ENCODE results near the gene TBCD.
"Not testable (repeated sequence)": the region's sequence is repeated elsewhere in the genome, so short reads cannot be mapped to it uniquely, and the experiment has no call there.

TBCD gene

GRCh38 chr17:82959990-82960418 lies 208.1 kb downstream of the TBCD start:
- Histone ChIP-seq H3K9ac (ENCODE audit: low read length) (no peak overlapping the region), H3K27me3 (ENCODE audit: control insufficient read depth in 1 of 2, insufficient read depth in 2 of 2, low read length in 2 of 2) (no peaks in the 10 kb centered on the region), H3K9me3 (ENCODE audit: low read length) (no peaks in the 10 kb centered on the region), H3K4me1 (ENCODE audit: insufficient read depth, low read length) (peaks cover 5% of the 10 kb centered on the region), H3K4me3 (ENCODE audit: low read depth in 1 of 2, low read length in 2 of 2) (no peak overlapping the region), H3K36me3 (ENCODE audit: insufficient read depth, low read length) (no peaks in the 10 kb centered on the region), H3K27ac (ENCODE audit: low read depth, low read length) (no peak overlapping the region)

GRCh38 chr17:82960419-82961271 lies 208.8 kb downstream of the TBCD start:
- no peaks in the 10 kb centered on the region for H3K27me3 ChIP-seq (ENCODE audit: control insufficient read depth in 1 of 2, insufficient read depth in 2 of 2, low read length in 2 of 2)
- H3K4me1 ChIP-seq (ENCODE audit: insufficient read depth, low read length): peaks cover 5% of the 10 kb centered on the region
- no peaks in the 10 kb centered on the region for H3K36me3 ChIP-seq (ENCODE audit: insufficient read depth, low read length)

GRCh38 chr17:82961366-82962162 lies 209.7 kb downstream of the TBCD start:
- Histone ChIP-seq H3K27me3 (ENCODE audit: control insufficient read depth in 1 of 2, insufficient read depth in 2 of 2, low read length in 2 of 2) (no peaks in the 10 kb centered on the region), H3K4me3 (ENCODE audit: low read depth in 1 of 2, low read length in 2 of 2) (no peak overlapping the region), H3K4me1 (ENCODE audit: insufficient read depth, low read length) (peaks cover 5% of the 10 kb centered on the region), H3K9me3 (ENCODE audit: low read length) (no peaks in the 10 kb centered on the region), H3K36me3 (ENCODE audit: insufficient read depth, low read length) (no peaks in the 10 kb centered on the region), H3K9ac (ENCODE audit: low read length) (no peak overlapping the region), H3K27ac (ENCODE audit: low read depth, low read length) (no peak overlapping the region)

More at GRCh38 chr17:82960419-82961271, 208.8 kb downstream of the TBCD start:
- Histone ChIP-seq H3K4me3 (ENCODE audit: low read depth in 1 of 2, low read length in 2 of 2) (no peak overlapping the region), H3K27ac (ENCODE audit: low read depth, low read length) (no peak overlapping the region), H3K9me3 (ENCODE audit: low read length) (no peaks in the 10 kb centered on the region), H3K9ac (ENCODE audit: low read length) (no peak overlapping the region)

- Histone ChIP-seq H3K36me3 (ENCODE audit: insufficient read depth, low read length) (no peaks in the 10 kb centered on the region), H3K4me1 (ENCODE audit: insufficient read depth, low read length) (peaks cover 5% of the 10 kb centered on the region), H3K27me3 (ENCODE audit: control insufficient read depth in 1 of 2, insufficient read depth in 2 of 2, low read length in 2 of 2) (no peaks in the 10 kb centered on the region), H3K9me3 (ENCODE audit: low read length) (no peaks in the 10 kb centered on the region), H3K4me3 (ENCODE audit: low read depth in 1 of 2, low read length in 2 of 2) (no peak overlapping the region), H3K9ac (ENCODE audit: low read length) (no peak overlapping the region), H3K27ac (ENCODE audit: low read depth, low read length) (no peak overlapping the region)
Measured at GRCh38 chr17:82962163-82962720, 210.4 kb downstream of the TBCD start.

GRCh38 chr17:82963104-82963950 lies 211.5 kb downstream of the TBCD start:
- no peaks in the 10 kb centered on the region for H3K36me3 ChIP-seq (ENCODE audit: insufficient read depth, low read length)
- peak overlapping the region in 1 of 2 donors; percentile 35 for H3K4me3 ChIP-seq (ENCODE audit: low read depth in 1 of 2, low read length in 2 of 2)
- no peak overlapping the region for H3K27ac ChIP-seq (ENCODE audit: low read depth, low read length)
- no peaks in the 10 kb centered on the region for H3K27me3 ChIP-seq (ENCODE audit: control insufficient read depth in 1 of 2, insufficient read depth in 2 of 2, low read length in 2 of 2)
- H3K4me1 ChIP-seq (ENCODE audit: insufficient read depth, low read length): peaks cover 5% of the 10 kb centered on the region
- no peaks in the 10 kb centered on the region for H3K9me3 ChIP-seq (ENCODE audit: low read length)
- H3K9ac ChIP-seq (ENCODE audit: low read length): no peak overlapping the region

GRCh38 chr17:82964451-82964850 lies 212.6 kb downstream of the TBCD start:
- H3K27ac ChIP-seq (ENCODE audit: low read depth, low read length); H3K4me3 ChIP-seq (ENCODE audit: low read depth in 1 of 2, low read length in 2 of 2): not testable (repeated sequence)

GRCh38 chr17:82964851-82965341 lies 213.0 kb downstream of the TBCD start:
- no peaks in the 10 kb centered on the region for H3K9me3 ChIP-seq (ENCODE audit: low read length)
- H3K36me3 ChIP-seq (ENCODE audit: insufficient read depth, low read length): no peaks in the 10 kb centered on the region
- H3K27me3 ChIP-seq (ENCODE audit: control insufficient read depth in 1 of 2, insufficient read depth in 2 of 2, low read length in 2 of 2): no peaks in the 10 kb centered on the region
- no peak overlapping the region for H3K4me3 ChIP-seq (ENCODE audit: low read depth in 1 of 2, low read length in 2 of 2)
- no peak overlapping the region for H3K27ac ChIP-seq (ENCODE audit: low read depth, low read length)
- no peak overlapping the region for H3K9ac ChIP-seq (ENCODE audit: low read length)
- H3K4me1 ChIP-seq (ENCODE audit: insufficient read depth, low read length): peaks cover 5% of the 10 kb centered on the region

More at GRCh38 chr17:82964451-82964850, 212.6 kb downstream of the TBCD start:
- H3K9ac ChIP-seq (ENCODE audit: low read length); H3K9me3 ChIP-seq (ENCODE audit: low read length); H3K4me1 ChIP-seq (ENCODE audit: insufficient read depth, low read length); H3K27me3 ChIP-seq (ENCODE audit: control insufficient read depth in 1 of 2, insufficient read depth in 2 of 2, low read length in 2 of 2); H3K36me3 ChIP-seq (ENCODE audit: insufficient read depth, low read length): not testable (repeated sequence)

GRCh38 chr17:82965371-82965770 lies 213.5 kb downstream of the TBCD start:
- no peaks in the 10 kb centered on the region for H3K27me3 ChIP-seq (ENCODE audit: control insufficient read depth in 1 of 2, insufficient read depth in 2 of 2, low read length in 2 of 2)
- no peak overlapping the region for H3K9ac ChIP-seq (ENCODE audit: low read length)
- no peak overlapping the region for H3K27ac ChIP-seq (ENCODE audit: low read depth, low read length)
- H3K4me1 ChIP-seq (ENCODE audit: insufficient read depth, low read length): peaks cover 5% of the 10 kb centered on the region
- H3K4me3 ChIP-seq (ENCODE audit: low read depth in 1 of 2, low read length in 2 of 2): no peak overlapping the region
- no peaks in the 10 kb centered on the region for H3K9me3 ChIP-seq (ENCODE audit: low read length)
- no peaks in the 10 kb centered on the region for H3K36me3 ChIP-seq (ENCODE audit: insufficient read depth, low read length)

GRCh38 chr17:82966415-82966814 lies 214.6 kb downstream of the TBCD start:
- Histone ChIP-seq H3K9me3 (ENCODE audit: low read length) (no peaks in the 10 kb centered on the region), H3K4me3 (ENCODE audit: low read depth in 1 of 2, low read length in 2 of 2) (no peak overlapping the region), H3K27ac (ENCODE audit: low read depth, low read length) (no peak overlapping the region), H3K27me3 (ENCODE audit: control insufficient read depth in 1 of 2, insufficient read depth in 2 of 2, low read length in 2 of 2) (no peaks in the 10 kb centered on the region), H3K9ac (ENCODE audit: low read length) (no peak overlapping the region), H3K36me3 (ENCODE audit: insufficient read depth, low read length) (no peaks in the 10 kb centered on the region), H3K4me1 (ENCODE audit: insufficient read depth, low read length) (peaks cover 5% of the 10 kb centered on the region)

- H3K27me3 ChIP-seq (ENCODE audit: control insufficient read depth in 1 of 2, insufficient read depth in 2 of 2, low read length in 2 of 2): no peaks in the 10 kb centered on the region
- no peaks in the 10 kb centered on the region for H3K9me3 ChIP-seq (ENCODE audit: low read length)
- no peak overlapping the region for H3K27ac ChIP-seq (ENCODE audit: low read depth, low read length)
- no peak overlapping the region for H3K4me3 ChIP-seq (ENCODE audit: low read depth in 1 of 2, low read length in 2 of 2)
- H3K36me3 ChIP-seq (ENCODE audit: insufficient read depth, low read length): no peaks in the 10 kb centered on the region
- no peak overlapping the region for H3K9ac ChIP-seq (ENCODE audit: low read length)
- H3K4me1 ChIP-seq (ENCODE audit: insufficient read depth, low read length): peaks cover 5% of the 10 kb centered on the region
Measured at GRCh38 chr17:82967268-82968032, 215.6 kb downstream of the TBCD start.
